PFSK-1 (cell line): ENCODE data around the gene DLD.

Experiments used
- FOXP2 ChIP-seq: optimal IDR thresholded peaks from 2 replicates; pipeline ENCODE3; 2011; ENCODE audit warnings: borderline replicate concordance, control low read depth, inconsistent platforms; ENCODE audit not compliant: insufficient read depth; ENCODE audit errors: extremely low read length, extremely low read depth
- POLR2AphosphoS5 ChIP-seq: IDR thresholded peaks from 2 replicates; pipeline ENCODE4 v1.6.1; 2012; ENCODE audit warnings: low read depth, mild to moderate bottlenecking, control low read depth, low read length, moderate library complexity
- REST ChIP-seq, 2 experiments: IDR thresholded peaks; 2 replicates each; pipeline versions ENCODE4 v1.6.1 to v1.8.0; 2011 to 2012; ENCODE audit warnings: low read depth in 2 of 2, low read length in 2 of 2, control low read depth in 1 of 2, inconsistent platforms in 1 of 2, mild to moderate bottlenecking in 1 of 2, moderate library complexity in 1 of 2; ENCODE audit not compliant: insufficient read depth in 1 of 2
- SIN3A ChIP-seq: IDR thresholded peaks from 2 replicates; pipeline ENCODE4 v1.6.1; 2012; ENCODE audit warnings: mild to moderate bottlenecking, low read length, moderate library complexity, borderline replicate concordance; ENCODE audit not compliant: insufficient read depth
- TAF1 ChIP-seq: IDR thresholded peaks from 2 replicates; pipeline ENCODE4 v1.6.1; 2012; ENCODE audit warnings: low read length, control low read depth, borderline replicate concordance; ENCODE audit not compliant: insufficient read depth

Gene DLD

GRCh38 chr7:107898997-107899594 is 8.1 kb downstream of the DLD start:
- no peak for TF ChIP-seq POLR2AphosphoS5
- TF ChIP-seq REST (IDR thresholded peaks at IDR 0.05; ENCODE audit: insufficient read depth in 1 of 2, low read depth in 2 of 2, low read length in 2 of 2): no peak
- no peak for TF ChIP-seq TAF1
- no peak for TF ChIP-seq SIN3A
- no peak for TF ChIP-seq FOXP2

- TF ChIP-seq SIN3A: no peak
- TF ChIP-seq REST (IDR thresholded peaks at IDR 0.05; ENCODE audit: insufficient read depth in 1 of 2, low read depth in 2 of 2, low read length in 2 of 2): no peak
- TF ChIP-seq POLR2AphosphoS5: no peak
- no peak for TF ChIP-seq TAF1
- no peak for TF ChIP-seq FOXP2
Observed at GRCh38 chr7:107900496-107901015, 9.6 kb downstream of the DLD start.

- TF ChIP-seq TAF1: no peak
- no peak for TF ChIP-seq SIN3A
- no peak for TF ChIP-seq REST (IDR thresholded peaks at IDR 0.05; ENCODE audit: insufficient read depth in 1 of 2, low read depth in 2 of 2, low read length in 2 of 2)
- no peak for TF ChIP-seq POLR2AphosphoS5
- TF ChIP-seq FOXP2: no peak
Observed at GRCh38 chr7:107902381-107902780, 11.4 kb downstream of the DLD start.

GRCh38 chr7:107907790-107908189 is 16.8 kb downstream of the DLD start:
- TF ChIP-seq FOXP2 (no peak), SIN3A (no peak), TAF1 (no peak), POLR2AphosphoS5 (no peak), REST (IDR thresholded peaks at IDR 0.05; ENCODE audit: insufficient read depth in 1 of 2, low read depth in 2 of 2, low read length in 2 of 2) (no peak)

GRCh38 chr7:107909445-107909844 is 18.5 kb downstream of the DLD start:
- no peak for TF ChIP-seq POLR2AphosphoS5
- TF ChIP-seq TAF1: no peak
- TF ChIP-seq FOXP2: no peak
- TF ChIP-seq SIN3A: no peak
- TF ChIP-seq REST (IDR thresholded peaks at IDR 0.05; ENCODE audit: insufficient read depth in 1 of 2, low read depth in 2 of 2, low read length in 2 of 2): no peak
